ENCODE results near the gene HYCC2. TPM values are rescaled to one million over a fixed set of nuclear protein-coding genes. Genes with fewer than 3 reads are reported as not detected.
A peak's percentile ranks its signal among the peaks of the same experiment; 100 is the strongest.
"Not testable (repeated sequence)": the region's sequence is repeated elsewhere in the genome, so short reads cannot be mapped to it uniquely, and the experiment has no call there.

Gene HYCC2
- total RNA-seq, 1 donor from 2014 or later: 16.7 TPM

- Histone ChIP-seq H3K9me3 (ENCODE audit: control insufficient read depth in 3 of 3, low read length in 3 of 3) (no peaks in the 10 kb centered on the region), H3K9ac (ENCODE audit: low read depth in 1 of 3, low read length in 3 of 3) (no peak overlapping the region), H3K27ac (ENCODE audit: low read depth, low read length) (no peak overlapping the region), H3K4me3 (ENCODE audit: low read length in 3 of 3) (no peak overlapping the region), H3K27me3 (ENCODE audit: control insufficient read depth in 3 of 3, insufficient read depth in 3 of 3, low read length in 3 of 3) (no peaks in the 10 kb centered on the region), H3K4me1 (ENCODE audit: control insufficient read depth in 3 of 3, insufficient read depth in 3 of 3, low read length in 3 of 3) (peaks cover 14 to 17% (median 16%) of the 10 kb centered on the region in 3 donors), H3K36me3 (ENCODE audit: control insufficient read depth in 3 of 3, insufficient read depth in 3 of 3, low read length in 3 of 3) (peaks cover 0 to 3% (median 2%) of the 10 kb centered on the region in 3 donors)
Observed at GRCh38 chr2:201074996-201075395, 3.5 kb upstream of the HYCC2 start.

- H3K9me3 ChIP-seq (ENCODE audit: control insufficient read depth in 3 of 3, low read length in 3 of 3): no peaks in the 10 kb centered on the region
- peak overlapping the region in 1 of 3 donors; percentile 100 for H3K4me3 ChIP-seq (ENCODE audit: low read length in 3 of 3)
- no peaks in the 10 kb centered on the region for H3K27me3 ChIP-seq (ENCODE audit: control insufficient read depth in 3 of 3, insufficient read depth in 3 of 3, low read length in 3 of 3)
- H3K36me3 ChIP-seq (ENCODE audit: control insufficient read depth in 3 of 3, insufficient read depth in 3 of 3, low read length in 3 of 3): no peaks in the 10 kb centered on the region
- H3K9ac ChIP-seq (ENCODE audit: low read depth in 1 of 3, low read length in 3 of 3): peak overlapping the region in 2 of 3 donors; percentile 97 to 99
- peaks cover 20 to 32% (median 31%) of the 10 kb centered on the region in 3 donors for H3K4me1 ChIP-seq (ENCODE audit: control insufficient read depth in 3 of 3, insufficient read depth in 3 of 3, low read length in 3 of 3)
- H3K27ac ChIP-seq (ENCODE audit: low read depth, low read length): no peak overlapping the region
Observed at GRCh38 chr2:201073071-201073470, 1.6 kb upstream of the HYCC2 start.

GRCh38 chr2:201072201-201072530, 695 bp upstream of the HYCC2 start:
- no peaks in the 10 kb centered on the region for H3K9me3 ChIP-seq (ENCODE audit: control insufficient read depth in 3 of 3, low read length in 3 of 3)
- peak overlapping the region; percentile 92 for H3K27ac ChIP-seq (ENCODE audit: low read depth, low read length)
- H3K27me3 ChIP-seq (ENCODE audit: control insufficient read depth in 3 of 3, insufficient read depth in 3 of 3, low read length in 3 of 3): no peaks in the 10 kb centered on the region
- peak overlapping the region; percentile 85 to 100 (median 90) for H3K4me3 ChIP-seq (ENCODE audit: low read length in 3 of 3)
- H3K36me3 ChIP-seq (ENCODE audit: control insufficient read depth in 3 of 3, insufficient read depth in 3 of 3, low read length in 3 of 3): no peaks in the 10 kb centered on the region
- peak overlapping the region; percentile 89 to 99 (median 97) for H3K9ac ChIP-seq (ENCODE audit: low read depth in 1 of 3, low read length in 3 of 3)
- peaks cover 23 to 36% (median 31%) of the 10 kb centered on the region in 3 donors for H3K4me1 ChIP-seq (ENCODE audit: control insufficient read depth in 3 of 3, insufficient read depth in 3 of 3, low read length in 3 of 3)

- no peaks in the 10 kb centered on the region for H3K36me3 ChIP-seq (ENCODE audit: control insufficient read depth in 3 of 3, insufficient read depth in 3 of 3, low read length in 3 of 3)
- H3K27ac ChIP-seq (ENCODE audit: low read depth, low read length): peak overlapping the region; percentile 92
- no peaks in the 10 kb centered on the region for H3K27me3 ChIP-seq (ENCODE audit: control insufficient read depth in 3 of 3, insufficient read depth in 3 of 3, low read length in 3 of 3)
- peak overlapping the region; percentile 89 to 99 (median 97) for H3K9ac ChIP-seq (ENCODE audit: low read depth in 1 of 3, low read length in 3 of 3)
- H3K4me1 ChIP-seq (ENCODE audit: control insufficient read depth in 3 of 3, insufficient read depth in 3 of 3, low read length in 3 of 3): peaks cover 23 to 42% (median 31%) of the 10 kb centered on the region in 3 donors
- H3K4me3 ChIP-seq (ENCODE audit: low read length in 3 of 3): peak overlapping the region; percentile 85 to 100 (median 90)
- no peaks in the 10 kb centered on the region for H3K9me3 ChIP-seq (ENCODE audit: control insufficient read depth in 3 of 3, low read length in 3 of 3)
Observed at GRCh38 chr2:201070948-201071478, 458 bp downstream of the HYCC2 start.

GRCh38 chr2:201064797-201065329, 6.6 kb downstream of the HYCC2 start:
- peaks cover 9 to 25% (median 15%) of the 10 kb centered on the region in 3 donors for H3K4me1 ChIP-seq (ENCODE audit: control insufficient read depth in 3 of 3, insufficient read depth in 3 of 3, low read length in 3 of 3)

GRCh38 chr2:201063516-201063915, 8.0 kb downstream of the HYCC2 start:
- not testable (repeated sequence) for H3K27ac ChIP-seq (ENCODE audit: low read depth, low read length); H3K4me3 ChIP-seq (ENCODE audit: low read length in 3 of 3); H3K27me3 ChIP-seq (ENCODE audit: control insufficient read depth in 3 of 3, insufficient read depth in 3 of 3, low read length in 3 of 3); H3K36me3 ChIP-seq (ENCODE audit: control insufficient read depth in 3 of 3, insufficient read depth in 3 of 3, low read length in 3 of 3); H3K9me3 ChIP-seq (ENCODE audit: control insufficient read depth in 3 of 3, low read length in 3 of 3); H3K9ac ChIP-seq (ENCODE audit: low read depth in 1 of 3, low read length in 3 of 3)
- peaks cover 3 to 15% (median 4%) of the 10 kb centered on the region in 3 donors for H3K4me1 ChIP-seq (ENCODE audit: control insufficient read depth in 3 of 3, insufficient read depth in 3 of 3, low read length in 3 of 3)

More at GRCh38 chr2:201064797-201065329, 6.6 kb downstream of the HYCC2 start:
- Histone ChIP-seq H3K9me3 (ENCODE audit: control insufficient read depth in 3 of 3, low read length in 3 of 3) (no peaks in the 10 kb centered on the region), H3K9ac (ENCODE audit: low read depth in 1 of 3, low read length in 3 of 3) (no peak overlapping the region), H3K27ac (ENCODE audit: low read depth, low read length) (no peak overlapping the region), H3K4me3 (ENCODE audit: low read length in 3 of 3) (no peak overlapping the region), H3K27me3 (ENCODE audit: control insufficient read depth in 3 of 3, insufficient read depth in 3 of 3, low read length in 3 of 3) (no peaks in the 10 kb centered on the region), H3K36me3 (ENCODE audit: control insufficient read depth in 3 of 3, insufficient read depth in 3 of 3, low read length in 3 of 3) (peaks cover 0 to 5% (median 4%) of the 10 kb centered on the region in 3 donors)

GRCh38 chr2:201059961-201060755, 11.3 kb downstream of the HYCC2 start:
- no peak overlapping the region for H3K27ac ChIP-seq (ENCODE audit: low read depth, low read length)
- no peaks in the 10 kb centered on the region for H3K27me3 ChIP-seq (ENCODE audit: control insufficient read depth in 3 of 3, insufficient read depth in 3 of 3, low read length in 3 of 3)
- peaks cover 11 to 18% (median 17%) of the 10 kb centered on the region in 3 donors for H3K4me1 ChIP-seq (ENCODE audit: control insufficient read depth in 3 of 3, insufficient read depth in 3 of 3, low read length in 3 of 3)
- peaks cover 0 to 7% (median 4%) of the 10 kb centered on the region in 3 donors for H3K36me3 ChIP-seq (ENCODE audit: control insufficient read depth in 3 of 3, insufficient read depth in 3 of 3, low read length in 3 of 3)
- no peak overlapping the region for H3K9ac ChIP-seq (ENCODE audit: low read depth in 1 of 3, low read length in 3 of 3)
- no peak overlapping the region for H3K4me3 ChIP-seq (ENCODE audit: low read length in 3 of 3)
- H3K9me3 ChIP-seq (ENCODE audit: control insufficient read depth in 3 of 3, low read length in 3 of 3): no peaks in the 10 kb centered on the region

- H3K9ac ChIP-seq (ENCODE audit: low read depth in 1 of 3, low read length in 3 of 3): no peak overlapping the region
- H3K36me3 ChIP-seq (ENCODE audit: control insufficient read depth in 3 of 3, insufficient read depth in 3 of 3, low read length in 3 of 3): peaks cover 0 to 7% (median 4%) of the 10 kb centered on the region in 3 donors
- H3K9me3 ChIP-seq (ENCODE audit: control insufficient read depth in 3 of 3, low read length in 3 of 3): no peaks in the 10 kb centered on the region
- peaks cover 11 to 18% (median 17%) of the 10 kb centered on the region in 3 donors for H3K4me1 ChIP-seq (ENCODE audit: control insufficient read depth in 3 of 3, insufficient read depth in 3 of 3, low read length in 3 of 3)
- H3K27me3 ChIP-seq (ENCODE audit: control insufficient read depth in 3 of 3, insufficient read depth in 3 of 3, low read length in 3 of 3): no peaks in the 10 kb centered on the region
- H3K27ac ChIP-seq (ENCODE audit: low read depth, low read length): no peak overlapping the region
- no peak overlapping the region for H3K4me3 ChIP-seq (ENCODE audit: low read length in 3 of 3)
Observed at GRCh38 chr2:201058914-201059313, 12.6 kb downstream of the HYCC2 start.

- no peak overlapping the region for H3K9ac ChIP-seq (ENCODE audit: low read depth in 1 of 3, low read length in 3 of 3)
- peak overlapping the region; percentile 50 for H3K27ac ChIP-seq (ENCODE audit: low read depth, low read length)
- no peaks in the 10 kb centered on the region for H3K9me3 ChIP-seq (ENCODE audit: control insufficient read depth in 3 of 3, low read length in 3 of 3)
- no peaks in the 10 kb centered on the region for H3K27me3 ChIP-seq (ENCODE audit: control insufficient read depth in 3 of 3, insufficient read depth in 3 of 3, low read length in 3 of 3)
- H3K4me3 ChIP-seq (ENCODE audit: low read length in 3 of 3): no peak overlapping the region
- peaks cover 11 to 18% (median 17%) of the 10 kb centered on the region in 3 donors for H3K4me1 ChIP-seq (ENCODE audit: control insufficient read depth in 3 of 3, insufficient read depth in 3 of 3, low read length in 3 of 3)
- peaks cover 0 to 7% (median 4%) of the 10 kb centered on the region in 3 donors for H3K36me3 ChIP-seq (ENCODE audit: control insufficient read depth in 3 of 3, insufficient read depth in 3 of 3, low read length in 3 of 3)
Observed at GRCh38 chr2:201057715-201058248, 13.7 kb downstream of the HYCC2 start.
